Activated naive CD8-positive, alpha-beta T cell (primary cell): ENCODE results near the gene POT1.

ENCODE experiments used
- H3K27ac Mint-ChIP-seq: one replicate; pipeline ENCODE4 v1.8.0; 2021; ENCODE audit warnings: mixed read lengths
- H3K27me3 Mint-ChIP-seq: one replicate; pipeline ENCODE4 v1.8.0; 2021; ENCODE audit warnings: mixed read lengths
- H3K36me3 Mint-ChIP-seq: one replicate; pipeline ENCODE4 v1.8.0; 2021; ENCODE audit warnings: mixed read lengths
- H3K4me1 Mint-ChIP-seq: one replicate; pipeline ENCODE4 v1.8.0; 2021; ENCODE audit warnings: low read depth, mixed read lengths
- H3K4me3 Mint-ChIP-seq: one replicate; pipeline ENCODE4 v1.8.0; 2021; ENCODE audit warnings: mild to moderate bottlenecking, mixed read lengths
- H3K9me3 Mint-ChIP-seq: one replicate; pipeline ENCODE4 v1.8.0; 2021; ENCODE audit warnings: low read depth, mixed read lengths

POT1 gene

GRCh38 chr7:124887247-124887646 lies 42.4 kb downstream of the POT1 start:
- H3K36me3 Mint-ChIP-seq: peaks cover 23% of the 10 kb centered on the region

GRCh38 chr7:124881981-124882380 lies 47.6 kb downstream of the POT1 start:
- H3K27ac Mint-ChIP-seq: no peak overlapping the region
- peaks cover 3% of the 10 kb centered on the region for H3K36me3 Mint-ChIP-seq
- H3K4me3 Mint-ChIP-seq: no peak overlapping the region
- no peaks in the 10 kb centered on the region for H3K9me3 Mint-ChIP-seq
- H3K4me1 Mint-ChIP-seq: no peaks in the 10 kb centered on the region
- H3K27me3 Mint-ChIP-seq: no peaks in the 10 kb centered on the region

More at GRCh38 chr7:124887247-124887646, 42.4 kb downstream of the POT1 start:
- H3K4me1 Mint-ChIP-seq: no peaks in the 10 kb centered on the region
- H3K27ac Mint-ChIP-seq: no peak overlapping the region
- no peaks in the 10 kb centered on the region for H3K27me3 Mint-ChIP-seq
- H3K4me3 Mint-ChIP-seq: no peak overlapping the region
- H3K9me3 Mint-ChIP-seq: no peaks in the 10 kb centered on the region

- H3K27ac Mint-ChIP-seq: no peak overlapping the region
- H3K27me3 Mint-ChIP-seq: no peaks in the 10 kb centered on the region
- peaks cover 5% of the 10 kb centered on the region for H3K36me3 Mint-ChIP-seq
- H3K4me1 Mint-ChIP-seq: no peaks in the 10 kb centered on the region
- H3K4me3 Mint-ChIP-seq: no peak overlapping the region
- H3K9me3 Mint-ChIP-seq: no peaks in the 10 kb centered on the region
Measured at GRCh38 chr7:124879771-124880170, 49.9 kb downstream of the POT1 start.

GRCh38 chr7:124879103-124879502 lies 50.5 kb downstream of the POT1 start:
- Mint-ChIP-seq H3K4me3 (no peak overlapping the region), H3K4me1 (no peaks in the 10 kb centered on the region), H3K9me3 (no peaks in the 10 kb centered on the region), H3K27me3 (no peaks in the 10 kb centered on the region), H3K36me3 (peaks cover 6% of the 10 kb centered on the region), H3K27ac (no peak overlapping the region)

- no peak overlapping the region for H3K27ac Mint-ChIP-seq
- H3K36me3 Mint-ChIP-seq: peaks cover 20% of the 10 kb centered on the region
- H3K27me3 Mint-ChIP-seq: no peaks in the 10 kb centered on the region
- no peak overlapping the region for H3K4me3 Mint-ChIP-seq
- H3K4me1 Mint-ChIP-seq: no peaks in the 10 kb centered on the region
- no peaks in the 10 kb centered on the region for H3K9me3 Mint-ChIP-seq
Measured at GRCh38 chr7:124874644-124875163, 54.9 kb downstream of the POT1 start.

GRCh38 chr7:124857672-124858235 lies 71.9 kb downstream of the POT1 start:
- Mint-ChIP-seq H3K27me3 (no peaks in the 10 kb centered on the region), H3K36me3 (peaks cover 7% of the 10 kb centered on the region), H3K9me3 (no peaks in the 10 kb centered on the region), H3K27ac (no peak overlapping the region), H3K4me1 (no peaks in the 10 kb centered on the region), H3K4me3 (no peak overlapping the region)

GRCh38 chr7:124856299-124856888 lies 73.2 kb downstream of the POT1 start:
- Mint-ChIP-seq H3K4me3 (no peak overlapping the region), H3K4me1 (no peaks in the 10 kb centered on the region), H3K36me3 (peaks cover 4% of the 10 kb centered on the region), H3K9me3 (no peaks in the 10 kb centered on the region), H3K27ac (no peak overlapping the region), H3K27me3 (no peaks in the 10 kb centered on the region)

GRCh38 chr7:124843336-124843735 lies 86.3 kb downstream of the POT1 start:
- H3K36me3 Mint-ChIP-seq: peaks cover 9% of the 10 kb centered on the region
- no peaks in the 10 kb centered on the region for H3K4me1 Mint-ChIP-seq
- no peaks in the 10 kb centered on the region for H3K9me3 Mint-ChIP-seq
- no peaks in the 10 kb centered on the region for H3K27me3 Mint-ChIP-seq
- H3K27ac Mint-ChIP-seq: no peak overlapping the region
- no peak overlapping the region for H3K4me3 Mint-ChIP-seq

- Mint-ChIP-seq H3K36me3 (peaks cover 5% of the 10 kb centered on the region), H3K27ac (no peak overlapping the region), H3K4me1 (no peaks in the 10 kb centered on the region), H3K27me3 (no peaks in the 10 kb centered on the region), H3K9me3 (no peaks in the 10 kb centered on the region), H3K4me3 (no peak overlapping the region)
Measured at GRCh38 chr7:124840435-124840834, 89.2 kb downstream of the POT1 start.

GRCh38 chr7:124839687-124840086 lies 89.9 kb downstream of the POT1 start:
- H3K4me1 Mint-ChIP-seq: no peaks in the 10 kb centered on the region
- no peak overlapping the region for H3K4me3 Mint-ChIP-seq
- H3K27ac Mint-ChIP-seq: no peak overlapping the region
- no peaks in the 10 kb centered on the region for H3K27me3 Mint-ChIP-seq
- H3K9me3 Mint-ChIP-seq: no peaks in the 10 kb centered on the region
- H3K36me3 Mint-ChIP-seq: peaks cover 9% of the 10 kb centered on the region

GRCh38 chr7:124836173-124836572 lies 93.5 kb downstream of the POT1 start:
- Mint-ChIP-seq H3K4me1 (peaks cover 2% of the 10 kb centered on the region), H3K36me3 (peaks cover 21% of the 10 kb centered on the region), H3K27me3 (no peaks in the 10 kb centered on the region), H3K9me3 (no peaks in the 10 kb centered on the region), H3K4me3 (no peak overlapping the region), H3K27ac (no peak overlapping the region)

GRCh38 chr7:124818807-124819206 lies 110.8 kb downstream of the POT1 start:
- Mint-ChIP-seq H3K9me3 (no peaks in the 10 kb centered on the region), H3K27me3 (peaks cover 8% of the 10 kb centered on the region), H3K4me1 (no peaks in the 10 kb centered on the region), H3K27ac (no peak overlapping the region), H3K4me3 (no peak overlapping the region), H3K36me3 (peaks cover 6% of the 10 kb centered on the region)

GRCh38 chr7:124813994-124814798 lies 115.4 kb downstream of the POT1 start:
- Mint-ChIP-seq H3K4me1 (no peaks in the 10 kb centered on the region), H3K27ac (no peak overlapping the region), H3K9me3 (no peaks in the 10 kb centered on the region), H3K27me3 (peaks cover 19% of the 10 kb centered on the region), H3K4me3 (no peak overlapping the region), H3K36me3 (no peaks in the 10 kb centered on the region)

- H3K27me3 Mint-ChIP-seq: peaks cover 19% of the 10 kb centered on the region
- H3K4me1 Mint-ChIP-seq: no peaks in the 10 kb centered on the region
- H3K4me3 Mint-ChIP-seq: no peak overlapping the region
Measured at GRCh38 chr7:124812764-124813163, 116.9 kb downstream of the POT1 start.

GRCh38 chr7:124811341-124811740 lies 118.3 kb downstream of the POT1 start:
- Mint-ChIP-seq H3K36me3 (no peaks in the 10 kb centered on the region), H3K27me3 (peaks cover 19% of the 10 kb centered on the region), H3K4me3 (no peak overlapping the region), H3K27ac (no peak overlapping the region), H3K9me3 (no peaks in the 10 kb centered on the region), H3K4me1 (no peaks in the 10 kb centered on the region)

More at GRCh38 chr7:124812764-124813163, 116.9 kb downstream of the POT1 start:
- Mint-ChIP-seq H3K27ac (no peak overlapping the region), H3K9me3 (no peaks in the 10 kb centered on the region), H3K36me3 (no peaks in the 10 kb centered on the region)
